NCI-H748 (cell line): ENCODE data around the gene PPP2R3B.
"Not testable (repeated sequence)": the region's sequence is repeated elsewhere in the genome, so short reads cannot be mapped to it uniquely, and the experiment has no call there.

Experiments
- DNase-seq: peaks from one replicate; lab custom pipeline; 2025; ENCODE audit not compliant: unreplicated experiment; lab: John Stamatoyannopoulos, UW

Gene PPP2R3B

GRCh38 chrX:386768-387575, at the start of gene PPP2R3B:
Gene PPP2R3B, minus strand, starts transcription at chrX:386907. Its CDS starts 216 bp downstream, at chrX:386691.
- no peak for DNase-seq

GRCh38 chrX:435536-436122, 48.9 kb upstream of the PPP2R3B start:
- DNase-seq = no peak

GRCh38 chrX:434946-435345, 48.2 kb upstream of the PPP2R3B start:
- no peak for DNase-seq

- DNase-seq = no peak
Measured at GRCh38 chrX:433771-434170, 47.1 kb upstream of the PPP2R3B start.

GRCh38 chrX:432666-433065, 46.0 kb upstream of the PPP2R3B start:
- not testable (repeated sequence) for DNase-seq

- no peak for DNase-seq
Measured at GRCh38 chrX:431492-432111, 44.9 kb upstream of the PPP2R3B start.

- DNase-seq = no peak
Measured at GRCh38 chrX:431056-431455, 44.3 kb upstream of the PPP2R3B start.

GRCh38 chrX:429266-429825, 42.6 kb upstream of the PPP2R3B start:
- DNase-seq = no peak

- peak; percentile 33 for DNase-seq
Measured at GRCh38 chrX:427812-428725, 41.4 kb upstream of the PPP2R3B start.

- DNase-seq = no peak
Measured at GRCh38 chrX:426881-427280, 40.2 kb upstream of the PPP2R3B start.

GRCh38 chrX:425056-425455, 38.3 kb upstream of the PPP2R3B start:
- DNase-seq = no peak

GRCh38 chrX:421646-422391, 35.1 kb upstream of the PPP2R3B start:
- DNase-seq = no peak

- no peak for DNase-seq
Measured at GRCh38 chrX:420496-421223, 34.0 kb upstream of the PPP2R3B start.

GRCh38 chrX:418927-419729, 32.4 kb upstream of the PPP2R3B start:
- peak; percentile 67 for DNase-seq

- not testable (repeated sequence) for DNase-seq
Measured at GRCh38 chrX:415498-415897, 28.8 kb upstream of the PPP2R3B start.

GRCh38 chrX:413322-414201, 26.9 kb upstream of the PPP2R3B start:
- peak; percentile 62 for DNase-seq

GRCh38 chrX:410296-410695, 23.6 kb upstream of the PPP2R3B start:
- DNase-seq = no peak

- DNase-seq = no peak
Measured at GRCh38 chrX:405149-405548, 18.4 kb upstream of the PPP2R3B start.
